GM21390 (cell line): ENCODE data around the gene OSBPL10.
"Not testable (repeated sequence)": the region's sequence is repeated elsewhere in the genome, so short reads cannot be mapped to it uniquely, and the experiment has no call there.

Experiments
- ATAC-seq: cut with Tn5 transposase; IDR thresholded peaks from one replicate; pipeline ENCODE4 v1.9.1; 2021; ENCODE audit not compliant: unreplicated experiment

Gene OSBPL10

DNA sequence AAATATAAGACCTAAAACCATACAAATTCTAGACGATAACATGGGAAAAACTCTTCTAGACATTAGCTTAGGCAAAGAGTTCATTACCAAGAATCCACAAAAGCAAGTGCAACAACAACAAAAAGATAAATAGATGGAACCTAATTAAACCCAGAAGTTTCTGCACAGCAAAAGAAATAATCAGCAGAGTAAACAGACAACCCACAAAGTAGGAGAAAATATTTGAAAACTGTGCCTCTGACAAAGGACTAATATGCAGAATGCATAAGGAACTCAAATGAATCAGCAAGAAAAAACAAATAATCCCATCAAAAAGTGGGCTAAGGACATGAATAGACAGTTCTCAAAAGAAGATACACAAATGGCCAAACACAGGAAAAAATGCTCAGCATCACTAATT lies 198.8 kb downstream of the OSBPL10 start:
- ATAC-seq, result not testable (repeated sequence)

DNA sequence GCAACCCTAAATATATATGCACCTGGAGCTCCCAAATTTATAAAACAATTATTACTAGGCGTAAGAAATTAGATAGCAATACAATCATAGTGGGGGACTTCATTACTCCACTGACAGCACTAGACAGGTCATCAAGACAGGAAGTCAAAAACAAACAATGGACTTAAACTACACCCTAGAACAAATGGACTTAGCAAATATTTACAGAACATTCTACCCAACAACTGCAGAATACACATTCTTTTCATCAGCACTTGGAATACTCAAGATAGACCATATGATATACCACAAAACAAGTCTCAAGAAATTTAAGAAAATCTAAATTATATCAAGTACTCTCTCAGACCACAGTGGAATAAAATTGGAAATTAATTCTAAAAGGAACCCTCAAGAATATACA lies 201.5 kb downstream of the OSBPL10 start:
- no peak for ATAC-seq

DNA sequence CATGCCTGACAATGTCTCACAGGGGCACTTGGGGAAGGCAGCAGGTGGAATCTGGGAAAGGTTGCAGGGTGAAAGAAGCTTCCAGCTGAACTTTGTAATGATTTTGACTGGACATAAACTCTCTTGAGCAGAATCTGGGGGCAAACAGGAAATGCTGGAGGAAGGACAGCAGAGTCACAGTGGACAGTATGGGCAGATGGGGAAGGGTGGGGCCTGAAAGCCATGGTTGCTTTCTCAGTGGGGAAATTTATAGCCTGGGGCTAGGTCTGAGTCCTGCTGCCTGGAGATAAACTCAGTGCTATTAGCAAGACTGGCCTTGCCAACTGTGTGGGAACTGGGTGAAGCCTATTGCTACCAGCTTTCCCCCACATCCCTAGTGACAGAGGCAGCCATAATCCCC lies 203.2 kb downstream of the OSBPL10 start:
- ATAC-seq, result no peak

DNA sequence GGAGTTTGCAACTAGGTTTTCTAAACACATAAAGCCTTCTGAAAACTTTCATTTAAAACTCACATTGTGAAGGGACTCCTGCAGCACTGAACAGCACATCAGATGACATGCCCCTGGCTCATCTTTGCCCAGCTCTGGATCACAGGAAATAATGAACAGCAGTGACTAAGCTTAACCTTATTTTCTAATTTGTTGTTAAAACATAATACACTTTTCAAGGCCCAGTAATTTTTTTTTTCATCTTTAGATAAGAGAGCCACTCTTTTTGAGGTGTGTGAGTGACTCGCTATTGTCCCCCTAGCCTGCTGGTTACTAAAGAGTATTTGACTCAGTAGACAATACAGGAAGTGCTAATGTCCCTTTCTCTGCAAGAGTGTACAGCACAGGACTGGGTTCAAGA lies 204.0 kb downstream of the OSBPL10 start:
- ATAC-seq, result no peak

GRCh38 chr3:31776016-31776415 lies 205.0 kb downstream of the OSBPL10 start:
- ATAC-seq, result no peak

- no peak for ATAC-seq
Measured at GRCh38 chr3:31775383-31775782, 205.7 kb downstream of the OSBPL10 start.

DNA sequence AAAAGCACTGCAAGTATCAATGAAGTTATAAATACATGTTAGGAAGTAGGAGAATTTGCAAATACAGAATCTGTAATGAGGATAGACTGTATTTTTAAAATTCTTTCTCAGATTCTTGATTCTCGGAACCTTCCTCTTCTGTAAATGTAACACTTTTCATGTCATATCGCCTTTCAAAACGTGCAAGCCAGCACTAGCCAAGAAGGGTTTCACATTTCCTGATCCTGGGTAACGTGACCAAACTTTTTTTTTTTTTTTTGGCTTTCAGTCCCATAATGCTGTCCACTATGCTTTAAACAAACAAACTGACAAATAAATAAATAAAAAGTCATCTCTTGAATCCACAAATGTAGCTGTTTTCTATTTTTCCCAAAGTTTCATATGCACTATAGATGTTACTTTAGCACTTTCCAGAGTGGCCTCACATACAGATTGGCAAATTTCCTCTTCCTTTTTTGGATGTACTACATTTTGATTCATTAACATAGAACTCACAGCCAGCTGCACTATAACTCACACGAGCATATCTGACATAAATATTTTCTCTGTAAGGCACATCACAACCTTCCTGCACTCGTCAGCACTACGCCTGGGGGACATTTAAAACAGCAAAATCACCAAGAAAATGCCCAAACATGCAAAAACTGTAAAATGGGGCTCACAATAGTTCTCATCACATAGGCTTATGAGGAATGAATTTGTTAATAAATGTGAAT lies 208.1 kb downstream of the OSBPL10 start:
- ATAC-seq, result no peak

GRCh38 chr3:31772272-31772671 lies 208.8 kb downstream of the OSBPL10 start:
- ATAC-seq, result no peak

GRCh38 chr3:31770822-31771326 lies 210.2 kb downstream of the OSBPL10 start:
- no peak for ATAC-seq

DNA sequence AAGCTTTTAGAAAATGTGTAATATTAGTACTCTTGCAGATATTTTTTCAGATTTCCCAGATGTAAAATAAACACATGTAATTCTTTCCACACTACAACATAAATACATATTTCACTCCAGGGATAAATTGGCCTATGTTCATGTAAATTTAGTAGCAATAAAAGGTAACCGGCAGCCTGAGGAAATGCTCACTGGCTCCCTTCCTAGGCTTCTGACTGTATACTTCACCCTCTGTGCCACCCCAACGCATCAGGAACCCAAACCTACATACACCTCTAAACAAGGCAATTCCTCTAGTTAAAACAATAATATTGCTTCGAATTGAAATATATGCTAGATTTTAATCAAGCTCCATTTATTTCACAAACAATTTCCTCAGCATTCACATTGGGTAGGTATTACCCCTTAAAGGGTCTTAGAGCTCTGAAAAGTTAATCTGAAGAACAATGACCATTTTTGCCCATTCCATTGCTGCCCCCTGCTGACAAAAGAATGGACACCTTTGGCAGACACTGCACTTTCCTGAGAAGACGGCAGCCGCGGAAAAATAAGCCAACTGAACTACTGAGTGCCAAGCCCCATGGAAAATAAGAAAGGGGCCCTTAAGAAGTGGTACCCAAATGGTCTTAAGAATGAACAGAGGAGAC lies 212.5 kb downstream of the OSBPL10 start:
- ATAC-seq, result no peak

GRCh38 chr3:31767920-31768319 lies 213.1 kb downstream of the OSBPL10 start:
- no peak for ATAC-seq

GRCh38 chr3:31766669-31767068 lies 214.4 kb downstream of the OSBPL10 start:
- ATAC-seq, result no peak

- ATAC-seq, result no peak
Measured at GRCh38 chr3:31765871-31766270, 215.2 kb downstream of the OSBPL10 start.

GRCh38 chr3:31763731-31764130 lies 217.3 kb downstream of the OSBPL10 start:
- no peak for ATAC-seq

DNA sequence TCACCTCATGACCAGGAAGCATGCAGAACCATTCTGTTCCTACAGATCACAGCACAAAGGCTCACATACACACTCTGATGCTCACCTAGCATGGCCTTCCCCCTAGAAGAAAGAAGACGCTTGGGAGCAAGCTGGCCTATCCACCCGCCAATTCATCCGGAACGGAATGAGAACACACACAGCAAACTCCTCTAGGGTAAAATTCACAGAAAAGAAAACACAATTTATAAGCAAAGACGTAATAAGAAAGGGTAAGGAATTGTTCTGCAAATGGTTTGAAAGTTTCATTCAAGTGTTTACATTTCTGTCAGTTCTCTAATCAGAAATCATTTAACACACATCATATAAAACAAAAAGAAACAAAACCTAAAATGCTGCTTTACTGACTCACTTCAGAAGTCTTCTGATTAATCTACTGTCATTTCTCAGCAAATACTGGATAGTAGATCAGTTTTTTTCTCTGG lies 218.1 kb downstream of the OSBPL10 start:
- ATAC-seq, result no peak

DNA sequence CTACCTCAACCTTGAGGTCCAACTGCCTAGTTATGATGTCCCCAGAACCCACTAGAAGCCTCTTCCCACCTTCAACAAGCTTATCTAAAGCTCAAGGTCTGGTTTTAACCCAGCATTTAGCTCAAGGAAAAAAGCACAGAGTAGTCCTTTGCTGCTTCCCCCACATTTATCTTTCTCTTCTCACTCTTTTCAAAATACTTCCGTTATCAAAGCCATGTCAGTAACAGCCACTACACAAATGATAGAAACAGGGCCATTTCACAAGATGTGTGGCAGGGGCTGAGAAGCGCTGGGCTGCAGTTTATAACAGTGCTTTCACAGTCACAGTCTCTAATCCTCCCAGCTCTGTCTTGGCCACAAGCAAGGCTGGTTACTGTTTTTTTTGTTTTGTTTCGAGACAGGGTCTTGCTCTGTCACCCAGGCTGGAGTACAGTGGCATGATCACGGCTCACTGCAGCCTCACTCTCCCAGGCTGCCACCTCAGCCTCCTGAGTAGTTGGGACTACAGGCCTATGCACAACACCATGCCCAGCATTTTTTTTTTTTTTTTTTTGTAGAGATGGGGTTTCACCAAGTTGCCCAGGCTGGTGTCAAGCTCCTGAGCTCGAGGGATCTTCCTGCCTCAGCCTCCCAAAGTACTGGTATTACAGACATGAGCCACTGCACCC lies 218.8 kb downstream of the OSBPL10 start:
- no peak for ATAC-seq

DNA sequence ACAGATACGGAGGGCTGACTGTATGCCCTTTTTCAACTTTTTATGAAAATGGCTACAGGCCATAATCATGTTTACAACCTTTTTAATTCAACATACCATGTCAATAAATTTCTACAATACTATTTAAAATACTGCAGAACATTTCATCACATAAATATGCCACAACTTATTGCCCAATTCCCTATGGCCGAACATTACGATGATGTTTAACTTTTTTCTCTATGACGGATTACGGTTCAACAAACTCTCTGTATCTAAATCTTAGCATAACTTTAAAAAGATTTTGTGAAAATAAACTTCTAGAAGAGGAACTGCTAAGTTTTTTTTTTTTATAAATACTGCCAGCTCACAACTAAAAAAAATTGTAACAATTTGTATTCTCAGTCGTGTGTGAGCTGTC lies 220.4 kb downstream of the OSBPL10 start:
- no peak for ATAC-seq

- no peak for ATAC-seq
Measured at GRCh38 chr3:31758322-31758965, 222.6 kb downstream of the OSBPL10 start.

DNA sequence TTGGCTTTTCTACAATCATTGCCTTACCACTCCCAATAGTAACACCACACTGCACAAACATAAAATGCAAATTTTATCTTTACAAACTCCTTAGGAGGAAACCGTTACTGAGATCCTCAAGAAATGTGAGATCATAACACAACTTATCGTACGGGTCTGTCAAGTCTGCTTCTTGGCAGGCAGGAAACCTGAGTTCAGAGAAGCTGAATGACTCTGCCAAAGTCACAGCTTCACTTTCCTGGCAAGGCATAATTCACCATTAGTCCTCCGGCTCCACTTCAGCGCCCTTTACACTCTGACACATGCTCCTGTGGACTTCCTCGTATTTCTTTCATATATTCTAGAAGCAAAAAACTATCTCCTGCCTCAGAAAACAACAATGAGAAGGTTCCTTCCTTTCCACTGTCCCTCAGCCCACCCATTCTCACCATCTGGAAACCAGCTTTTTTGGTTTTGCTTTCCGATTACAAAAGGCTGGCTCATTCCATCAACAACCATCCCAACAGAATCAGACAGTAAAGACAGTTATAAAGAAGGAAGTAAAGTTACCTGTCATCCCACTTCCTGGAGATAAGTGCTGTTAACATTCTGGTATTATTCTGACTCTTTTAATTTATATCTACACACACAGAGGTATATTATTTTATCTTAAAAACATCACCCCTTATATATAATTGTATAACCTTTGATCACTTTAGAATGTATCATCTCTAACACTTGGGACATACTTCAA lies 225.0 kb downstream of the OSBPL10 start:
- no peak for ATAC-seq

GRCh38 chr3:31754575-31755278 lies 226.3 kb downstream of the OSBPL10 start:
- ATAC-seq, result peak; percentile 94
